PFSK-1 (cell line): ENCODE results near the gene PPP1R13L.

Experiments
- POLR2AphosphoS5 ChIP-seq: IDR thresholded peaks from 2 replicates; pipeline ENCODE4 v1.6.1; 2012; ENCODE audit warnings: low read depth, mild to moderate bottlenecking, control low read depth, low read length, moderate library complexity
- SIN3A ChIP-seq: IDR thresholded peaks from 2 replicates; pipeline ENCODE4 v1.6.1; 2012; ENCODE audit warnings: mild to moderate bottlenecking, low read length, moderate library complexity, borderline replicate concordance; ENCODE audit not compliant: insufficient read depth
- TAF1 ChIP-seq: IDR thresholded peaks from 2 replicates; pipeline ENCODE4 v1.6.1; 2012; ENCODE audit warnings: low read length, control low read depth, borderline replicate concordance; ENCODE audit not compliant: insufficient read depth
- TF ChIP-seq, protein P1 (sequence below), 2 experiments: IDR thresholded peaks; 2 replicates each; pipeline versions ENCODE4 v1.6.1 to v1.8.0; 2011 to 2012; ENCODE audit warnings: low read depth in 2 of 2, low read length in 2 of 2, control low read depth in 1 of 2, inconsistent platforms in 1 of 2, mild to moderate bottlenecking in 1 of 2, moderate library complexity in 1 of 2; ENCODE audit not compliant: insufficient read depth in 1 of 2

GRCh38 chr19:45448887-45449299 lies 44.0 kb upstream of the PPP1R13L start:
- TF ChIP-seq TAF1 (no peak), POLR2AphosphoS5 (no peak), SIN3A (no peak)
- TF ChIP-seq, protein P1, sequence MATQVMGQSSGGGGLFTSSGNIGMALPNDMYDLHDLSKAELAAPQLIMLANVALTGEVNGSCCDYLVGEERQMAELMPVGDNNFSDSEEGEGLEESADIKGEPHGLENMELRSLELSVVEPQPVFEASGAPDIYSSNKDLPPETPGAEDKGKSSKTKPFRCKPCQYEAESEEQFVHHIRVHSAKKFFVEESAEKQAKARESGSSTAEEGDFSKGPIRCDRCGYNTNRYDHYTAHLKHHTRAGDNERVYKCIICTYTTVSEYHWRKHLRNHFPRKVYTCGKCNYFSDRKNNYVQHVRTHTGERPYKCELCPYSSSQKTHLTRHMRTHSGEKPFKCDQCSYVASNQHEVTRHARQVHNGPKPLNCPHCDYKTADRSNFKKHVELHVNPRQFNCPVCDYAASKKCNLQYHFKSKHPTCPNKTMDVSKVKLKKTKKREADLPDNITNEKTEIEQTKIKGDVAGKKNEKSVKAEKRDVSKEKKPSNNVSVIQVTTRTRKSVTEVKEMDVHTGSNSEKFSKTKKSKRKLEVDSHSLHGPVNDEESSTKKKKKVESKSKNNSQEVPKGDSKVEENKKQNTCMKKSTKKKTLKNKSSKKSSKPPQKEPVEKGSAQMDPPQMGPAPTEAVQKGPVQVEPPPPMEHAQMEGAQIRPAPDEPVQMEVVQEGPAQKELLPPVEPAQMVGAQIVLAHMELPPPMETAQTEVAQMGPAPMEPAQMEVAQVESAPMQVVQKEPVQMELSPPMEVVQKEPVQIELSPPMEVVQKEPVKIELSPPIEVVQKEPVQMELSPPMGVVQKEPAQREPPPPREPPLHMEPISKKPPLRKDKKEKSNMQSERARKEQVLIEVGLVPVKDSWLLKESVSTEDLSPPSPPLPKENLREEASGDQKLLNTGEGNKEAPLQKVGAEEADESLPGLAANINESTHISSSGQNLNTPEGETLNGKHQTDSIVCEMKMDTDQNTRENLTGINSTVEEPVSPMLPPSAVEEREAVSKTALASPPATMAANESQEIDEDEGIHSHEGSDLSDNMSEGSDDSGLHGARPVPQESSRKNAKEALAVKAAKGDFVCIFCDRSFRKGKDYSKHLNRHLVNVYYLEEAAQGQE (IDR thresholded peaks at IDR 0.05; ENCODE audit: insufficient read depth in 1 of 2, low read depth in 2 of 2, low read length in 2 of 2): no peak
